H9 (cell line): ENCODE data around the gene OPRPN. TPM values are rescaled to one million over a fixed set of nuclear protein-coding genes. Genes with fewer than 3 reads are reported as not detected.

ENCODE experiments used
- DNase-seq: peaks from one replicate; pipeline ENCODE4 v3.0.0-alpha.2; 2017
- H2AFZ ChIP-seq: one replicate; pipeline ENCODE4 v1.6.1; 2013; ENCODE audit warnings: mild to moderate bottlenecking, low read length, control low read depth, moderate library complexity
- H2AK5ac ChIP-seq: 2 replicates; pipeline ENCODE4 v1.6.1; 2013; ENCODE audit warnings: low read length, control low read depth, mixed read lengths; ENCODE audit not compliant: insufficient read length
- H2BK120ac ChIP-seq: one replicate; pipeline ENCODE4 v1.6.1; 2013; ENCODE audit warnings: low read depth, mild to moderate bottlenecking, low read length, control low read depth, inconsistent platforms; ENCODE audit not compliant: poor library complexity, severe bottlenecking
- H2BK12ac ChIP-seq: 2 replicates; pipeline ENCODE4 v1.6.1; 2013; ENCODE audit warnings: low read length, control low read depth, mixed read lengths, low read depth; ENCODE audit not compliant: insufficient read length
- H2BK15ac ChIP-seq: 2 replicates; pipeline ENCODE4 v1.6.1; 2013; ENCODE audit warnings: low read depth, low read length, control low read depth
- H2BK20ac ChIP-seq: one replicate; pipeline ENCODE4 v1.6.1; 2013; ENCODE audit warnings: low read depth, mild to moderate bottlenecking, low read length, control low read depth, inconsistent platforms; ENCODE audit not compliant: poor library complexity, severe bottlenecking
- H2BK5ac ChIP-seq: 2 replicates; pipeline ENCODE4 v1.6.1; 2013; ENCODE audit warnings: low read length, control low read depth, mixed read lengths; ENCODE audit not compliant: insufficient read length
- H3K14ac ChIP-seq: 2 replicates; pipeline ENCODE4 v1.6.1; 2013; ENCODE audit warnings: low read length, control low read depth; ENCODE audit not compliant: insufficient read depth
- H3K18ac ChIP-seq: 2 replicates; pipeline ENCODE4 v1.6.1; 2013; ENCODE audit warnings: low read depth, mild to moderate bottlenecking, mixed read lengths, low read length, control low read depth; ENCODE audit not compliant: insufficient read length
- H3K23ac ChIP-seq: 2 replicates; pipeline ENCODE4 v1.6.1; 2013; ENCODE audit warnings: low read length, control low read depth, mixed read lengths, low read depth; ENCODE audit not compliant: insufficient read length
- H3K23me2 ChIP-seq: 2 replicates; pipeline ENCODE4 v1.6.1; 2013; ENCODE audit warnings: low read depth, mild to moderate bottlenecking, mixed read lengths, low read length, control low read depth; ENCODE audit not compliant: insufficient read length, poor library complexity, severe bottlenecking
- H3K27ac ChIP-seq: 2 replicates; pipeline ENCODE4 v1.5.1; 2013; ENCODE audit warnings: low read length, control low read depth, mixed read lengths, low read depth; ENCODE audit not compliant: insufficient read length
- H3K27me3 ChIP-seq: 2 replicates; pipeline ENCODE4 v1.6.1; 2013; ENCODE audit warnings: low read length, control low read depth, inconsistent platforms; ENCODE audit not compliant: insufficient read depth
- H3K4ac ChIP-seq: 2 replicates; pipeline ENCODE4 v1.6.1; 2013; ENCODE audit warnings: low read depth, mild to moderate bottlenecking, control low read depth, inconsistent platforms, low read length, moderate library complexity
- H3K4me1 ChIP-seq: 2 replicates; pipeline ENCODE4 v1.6.1; 2013; ENCODE audit warnings: low read length, control low read depth, inconsistent platforms; ENCODE audit not compliant: insufficient read depth
- H3K4me2 ChIP-seq: 2 replicates; pipeline ENCODE4 v1.6.1; 2013; ENCODE audit warnings: low read length, control low read depth, mixed read lengths; ENCODE audit not compliant: insufficient read length, insufficient read depth
- H3K56ac ChIP-seq: 2 replicates; pipeline ENCODE4 v1.6.1; 2013; ENCODE audit warnings: low read depth, mild to moderate bottlenecking, mixed read lengths, low read length, control low read depth; ENCODE audit not compliant: insufficient read length
- H3K79me1 ChIP-seq: 2 replicates; pipeline ENCODE4 v1.6.1; 2013; ENCODE audit warnings: low read depth, mild to moderate bottlenecking, moderate library complexity, low read length, control low read depth, inconsistent platforms; ENCODE audit not compliant: insufficient read depth, poor library complexity, severe bottlenecking
- H3K79me2 ChIP-seq: 2 replicates; pipeline ENCODE4 v1.6.1; 2013; ENCODE audit warnings: low read length, control low read depth, inconsistent platforms; ENCODE audit not compliant: insufficient read depth
- H3K9ac ChIP-seq: 2 replicates; pipeline ENCODE4 v1.6.1; 2013; ENCODE audit warnings: low read length, control low read depth, mixed read lengths; ENCODE audit not compliant: insufficient read length; ENCODE audit errors: extremely low read depth
- H3K9me3 ChIP-seq: one replicate; pipeline ENCODE4 v1.6.1; 2013; ENCODE audit warnings: low read depth, low read length, inconsistent platforms; ENCODE audit not compliant: control insufficient read depth
- H3T11ph ChIP-seq: one replicate; pipeline ENCODE4 v1.6.1; 2013; ENCODE audit warnings: mild to moderate bottlenecking, low read length, control low read depth, inconsistent platforms
- H4K20me1 ChIP-seq: one replicate; pipeline ENCODE4 v1.6.1; 2013; ENCODE audit not compliant: control insufficient read depth, insufficient read length, insufficient read depth
- H4K5ac ChIP-seq: 2 replicates; pipeline ENCODE4 v1.6.1; 2013; ENCODE audit warnings: low read depth, mild to moderate bottlenecking, mixed read lengths, low read length, control low read depth; ENCODE audit not compliant: insufficient read length
- H4K8ac ChIP-seq: replicated peaks from 2 replicates; pipeline ENCODE4 v1.6.1; 2013; ENCODE audit warnings: low read length, control low read depth, mixed read lengths, low read depth; ENCODE audit not compliant: insufficient read length
- H4K91ac ChIP-seq: 2 replicates; pipeline ENCODE4 v1.6.1; 2013; ENCODE audit warnings: low read depth, mild to moderate bottlenecking, moderate library complexity, mixed read lengths, low read length, control low read depth; ENCODE audit not compliant: insufficient read length
- H3K27ac Mint-ChIP-seq, 3 experiments: 2 replicates in 2 of 3; 3 replicates in 1 of 3; pipeline ENCODE4 v1.8.0; 2020 to 2021; ENCODE audit warnings: mixed read lengths in 3 of 3, mild to moderate bottlenecking in 1 of 3, moderate library complexity in 1 of 3
- H3K27me3 Mint-ChIP-seq: 2 replicates; pipeline ENCODE4 v1.8.0; 2021; ENCODE audit warnings: low read depth, mild to moderate bottlenecking, moderate library complexity, mixed read lengths
- H3K36me3 Mint-ChIP-seq, 3 experiments: 2 replicates in 2 of 3; 3 replicates in 1 of 3; pipeline ENCODE4 v1.8.0; 2020 to 2021; ENCODE audit warnings: low read depth in 3 of 3, mixed read lengths in 3 of 3; ENCODE audit not compliant: insufficient read depth in 1 of 3
- H3K4me1 Mint-ChIP-seq, 2 experiments: 2 replicates each; pipeline ENCODE4 v1.8.0; 2020; ENCODE audit warnings: mixed read lengths in 2 of 2
- H3K4me3 Mint-ChIP-seq, 2 experiments: 2 replicates in 1 of 2; 3 replicates in 1 of 2; pipeline ENCODE4 v1.8.0; 2020 to 2021; ENCODE audit warnings: mild to moderate bottlenecking in 2 of 2, mixed read lengths in 2 of 2, moderate library complexity in 1 of 2
- H3K9me3 Mint-ChIP-seq, 2 experiments: 2 replicates in 1 of 2; 3 replicates in 1 of 2; pipeline ENCODE4 v1.8.0; 2020; ENCODE audit warnings: mild to moderate bottlenecking in 2 of 2, mixed read lengths in 2 of 2, moderate library complexity in 1 of 2
- CTCF ChIP-seq: fragments of 200-600 bp; sonication (generic); conservative IDR thresholded peaks from 3 replicates; pipeline ENCODE4 v1.8.0; 2021; ENCODE audit warnings: antibody characterized with exemption, mild to moderate bottlenecking
- WGBS: extraction: QIAGEN DNeasy Blood & Tissue Kit; methylation state at CpG from one replicate; pipeline ENCODE4 v1.1.7; 2013; ENCODE audit warnings: missing lambda C conversion rate, low lambda C conversion rate, mixed read lengths; ENCODE audit not compliant: insufficient read length; ENCODE audit errors: extremely low coverage; 5-methylcytosine and 5-hydroxymethylcytosine counted together
- total RNA-seq: library from RNA; stranded (reverse); gene quantifications from 2 replicates; pipeline ENCODE4 v1.2.1, GENCODE V29; 2021

OPRPN gene
- total RNA-seq, 1 experiment from 2014 or later: not detected

DNA sequence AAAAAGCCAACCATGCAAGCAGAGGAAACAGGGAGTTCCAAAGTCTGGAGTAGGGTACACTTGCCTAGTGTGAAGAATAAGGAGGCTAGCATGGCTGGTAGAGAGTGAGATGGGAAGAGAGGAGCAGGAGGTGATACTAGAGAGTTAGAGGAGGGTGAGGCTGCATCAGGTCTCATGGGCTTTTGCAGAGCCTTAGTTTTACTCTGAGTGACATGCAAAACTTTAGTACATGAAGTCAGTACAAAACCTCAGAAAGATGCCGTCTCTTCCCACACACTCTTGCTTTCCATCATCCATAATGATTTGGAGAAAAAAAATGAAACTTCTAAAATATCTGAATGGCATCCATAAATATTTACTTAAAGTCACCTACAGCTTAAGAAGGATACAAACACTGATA, 5.0 kb downstream of the OPRPN start:
- H3K4me1 Mint-ChIP-seq: no peaks in the 10 kb centered on the region
- H3K9me3 Mint-ChIP-seq: no peaks in the 10 kb centered on the region
- Histone ChIP-seq H3K9me3 (no peaks in the 10 kb centered on the region), H3K9ac (no peak overlapping the region), H2BK15ac (no peak overlapping the region), H3K23me2 (no peaks in the 10 kb centered on the region), H3K27ac (no peak overlapping the region), H2AK5ac (no peak overlapping the region), H3K4me1 (no peaks in the 10 kb centered on the region), H2BK12ac (no peak overlapping the region), H3K4me2 (no peak overlapping the region), H2AFZ (no peak overlapping the region), H2BK120ac (no peak overlapping the region), H4K20me1 (no peaks in the 10 kb centered on the region), H3K56ac (no peak overlapping the region), H3K14ac (no peak overlapping the region), H3T11ph (no peak overlapping the region), H3K4ac (no peak overlapping the region), H4K91ac (no peak overlapping the region), H2BK20ac (no peak overlapping the region), H4K5ac (no peak overlapping the region), H2BK5ac (no peak overlapping the region), H3K79me1 (no peaks in the 10 kb centered on the region), H3K27me3 (no peaks in the 10 kb centered on the region), H3K23ac (no peak overlapping the region), H3K18ac (no peak overlapping the region), H3K79me2 (no peaks in the 10 kb centered on the region; the same call in 1 of the 2 replicates), H4K8ac (no peak overlapping the region)
- no peak for TF ChIP-seq CTCF
- DNase-seq: no peak
- H3K36me3 Mint-ChIP-seq: no peaks in the 10 kb centered on the region
- H3K27ac Mint-ChIP-seq: no peak overlapping the region; a peak in 1 of 7 replicates
- WGBS: no CpG with 5 or more reads among the region's 1 CpG
- no peaks in the 10 kb centered on the region for H3K27me3 Mint-ChIP-seq
- H3K4me3 Mint-ChIP-seq: no peak overlapping the region
